Measurements from ENCODE around the gene MRTO4.

MRTO4 gene

GRCh38 chr1:19206947-19207346, 44.7 kb upstream of the MRTO4 start:
- DNase-seq (ENCODE audit: low spot score): no peak
- TF ChIP-seq, protein P1, sequence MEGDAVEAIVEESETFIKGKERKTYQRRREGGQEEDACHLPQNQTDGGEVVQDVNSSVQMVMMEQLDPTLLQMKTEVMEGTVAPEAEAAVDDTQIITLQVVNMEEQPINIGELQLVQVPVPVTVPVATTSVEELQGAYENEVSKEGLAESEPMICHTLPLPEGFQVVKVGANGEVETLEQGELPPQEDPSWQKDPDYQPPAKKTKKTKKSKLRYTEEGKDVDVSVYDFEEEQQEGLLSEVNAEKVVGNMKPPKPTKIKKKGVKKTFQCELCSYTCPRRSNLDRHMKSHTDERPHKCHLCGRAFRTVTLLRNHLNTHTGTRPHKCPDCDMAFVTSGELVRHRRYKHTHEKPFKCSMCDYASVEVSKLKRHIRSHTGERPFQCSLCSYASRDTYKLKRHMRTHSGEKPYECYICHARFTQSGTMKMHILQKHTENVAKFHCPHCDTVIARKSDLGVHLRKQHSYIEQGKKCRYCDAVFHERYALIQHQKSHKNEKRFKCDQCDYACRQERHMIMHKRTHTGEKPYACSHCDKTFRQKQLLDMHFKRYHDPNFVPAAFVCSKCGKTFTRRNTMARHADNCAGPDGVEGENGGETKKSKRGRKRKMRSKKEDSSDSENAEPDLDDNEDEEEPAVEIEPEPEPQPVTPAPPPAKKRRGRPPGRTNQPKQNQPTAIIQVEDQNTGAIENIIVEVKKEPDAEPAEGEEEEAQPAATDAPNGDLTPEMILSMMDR (IDR thresholded peaks at IDR 0.05; ENCODE audit: extremely low read depth, insufficient read depth, missing control alignments): no peak
- in situ Hi-C loops (cut with MboI; ENCODE audit: low pct_unique_long_range_greater_than_20kb, low sequenced_read_pairs, unreplicated experiment): no loop called here

GRCh38 chr1:19208710-19209438, 42.7 kb upstream of the MRTO4 start:
- in situ Hi-C loops (cut with MboI; ENCODE audit: low pct_unique_long_range_greater_than_20kb, low sequenced_read_pairs, unreplicated experiment): no loop called here
- TF ChIP-seq, protein P1 (IDR thresholded peaks at IDR 0.05; ENCODE audit: extremely low read depth, insufficient read depth, missing control alignments): no peak
- no peak for DNase-seq (ENCODE audit: low spot score)

DNA sequence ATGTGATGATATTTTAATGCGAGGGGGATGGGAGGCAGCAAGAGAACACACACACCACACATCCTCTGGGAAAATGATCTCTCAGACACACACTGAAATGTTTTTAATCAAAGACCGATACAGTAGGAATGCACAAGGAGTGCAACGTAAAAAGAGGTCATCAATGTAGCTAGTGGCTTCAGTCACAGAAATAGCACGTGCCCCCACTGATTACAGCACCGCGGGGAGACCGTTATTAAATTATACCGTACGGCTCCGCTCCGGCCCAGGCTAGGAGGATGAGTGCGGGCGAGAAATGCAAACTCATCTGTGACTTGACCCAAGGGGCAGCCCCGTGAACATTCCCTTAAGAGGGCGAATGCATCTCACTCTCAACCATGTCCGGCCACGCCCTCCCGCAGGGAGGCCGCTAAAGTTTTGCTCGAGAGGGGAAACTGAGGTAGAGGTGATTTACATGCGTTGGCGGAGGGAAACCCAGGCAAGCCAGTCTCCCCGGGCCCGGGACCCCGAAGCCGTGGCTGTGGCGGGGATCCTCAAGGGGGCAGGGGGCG, 42.1 kb upstream of the MRTO4 start:
- DNase-seq (ENCODE audit: low spot score): peak; percentile 67
- TF ChIP-seq, protein P1 (IDR thresholded peaks at IDR 0.05; ENCODE audit: extremely low read depth, insufficient read depth, missing control alignments): no peak
- in situ Hi-C loops (cut with MboI; ENCODE audit: low pct_unique_long_range_greater_than_20kb, low sequenced_read_pairs, unreplicated experiment): no loop called here

DNA sequence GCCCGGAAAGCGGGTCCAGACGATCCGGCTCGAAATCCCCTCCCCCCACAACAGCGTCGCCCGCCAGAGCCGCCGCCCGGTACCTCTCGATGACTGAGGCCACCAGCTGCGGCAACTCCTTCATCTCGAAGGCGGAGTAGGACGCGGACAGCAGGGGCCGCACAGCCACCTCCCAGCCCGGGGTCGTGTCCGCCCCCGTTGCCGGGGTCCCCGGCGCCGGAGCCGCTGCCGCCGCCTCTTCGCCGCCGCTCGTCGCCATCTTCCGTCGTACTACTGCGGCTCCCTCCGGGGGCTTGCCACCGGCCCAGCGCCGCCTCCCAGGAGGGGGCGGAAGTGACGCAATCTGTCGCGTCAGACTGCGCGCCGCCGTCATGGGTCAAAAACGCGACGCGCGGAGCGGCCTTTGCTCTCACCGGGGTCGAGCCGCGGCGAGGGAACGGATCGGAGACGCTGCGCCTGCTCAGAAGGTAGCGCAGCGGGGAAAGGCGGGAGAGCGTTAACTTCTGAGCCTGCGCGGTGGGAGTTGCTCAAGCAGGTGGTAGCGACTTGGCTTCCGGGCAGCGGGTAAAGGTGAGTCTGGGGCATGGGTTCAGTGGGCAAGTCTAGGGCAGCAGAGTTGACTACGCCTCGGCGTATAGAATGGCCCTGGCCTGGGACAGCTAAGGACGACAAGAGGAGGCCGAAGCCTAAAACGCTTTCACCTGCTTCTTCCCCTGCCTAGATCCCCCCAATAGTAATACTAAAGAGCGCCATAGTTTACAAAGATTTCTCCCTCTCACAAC, 41.4 kb upstream of the MRTO4 start, which contains the start of gene UBR4:
TSS of gene UBR4 (minus strand) at position 277 of the 782 bp plus-strand sequence. CDS start at position 259, 18 bp downstream.
- in situ Hi-C loops (cut with MboI; ENCODE audit: low pct_unique_long_range_greater_than_20kb, low sequenced_read_pairs, unreplicated experiment): no loop called here
- DNase-seq (ENCODE audit: low spot score): peak; percentile 93
- TF ChIP-seq, protein P1 (IDR thresholded peaks at IDR 0.05; ENCODE audit: extremely low read depth, insufficient read depth, missing control alignments): no peak

GRCh38 chr1:19210772-19211549, 40.6 kb upstream of the MRTO4 start:
- DNase-seq (ENCODE audit: low spot score): no peak
- in situ Hi-C loops (cut with MboI; ENCODE audit: low pct_unique_long_range_greater_than_20kb, low sequenced_read_pairs, unreplicated experiment): no loop called here
- TF ChIP-seq, protein P1 (IDR thresholded peaks at IDR 0.05; ENCODE audit: extremely low read depth, insufficient read depth, missing control alignments): no peak

DNA sequence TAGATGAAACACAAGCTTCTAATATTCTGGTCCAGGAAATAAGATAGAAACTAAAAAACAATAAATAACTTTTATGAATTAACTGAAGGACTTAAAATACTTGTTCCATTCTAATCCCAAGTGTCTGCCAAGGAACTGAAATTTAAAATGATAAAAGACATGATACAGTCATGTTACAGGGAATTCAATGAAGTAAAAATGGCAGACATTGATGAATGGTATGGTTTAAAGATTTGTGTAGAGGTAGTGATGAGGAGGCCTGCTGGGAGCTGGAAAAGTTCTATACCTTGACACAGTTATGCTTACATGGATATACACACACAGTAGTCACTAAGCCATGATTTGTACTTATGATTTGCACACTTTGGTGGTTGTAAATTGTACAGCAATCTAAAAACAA, 39.4 kb upstream of the MRTO4 start:
- no peak for DNase-seq (ENCODE audit: low spot score)
- in situ Hi-C loops (cut with MboI; ENCODE audit: low pct_unique_long_range_greater_than_20kb, low sequenced_read_pairs, unreplicated experiment): no loop called here
- TF ChIP-seq, protein P1 (IDR thresholded peaks at IDR 0.05; ENCODE audit: extremely low read depth, insufficient read depth, missing control alignments): no peak
